HEK293 (cell line): ENCODE measurements around the gene NENF.

Source experiments
- CTCF ChIP-seq: fragments of 450-650 bp; formaldehyde crosslinking; IDR thresholded peaks from 2 replicates; pipeline ENCODE4 v1.5.1; 2016; ENCODE audit warnings: missing biosample characterization, missing genetic modification characterization
- REST ChIP-seq: fragments of 450-650 bp; formaldehyde crosslinking; IDR thresholded peaks from 2 replicates; pipeline ENCODE4 v1.5.1; 2016; ENCODE audit warnings: missing biosample characterization, missing genetic modification characterization
- SETDB1 ChIP-seq: IDR thresholded peaks from one replicate; pipeline ENCODE4 v1.6.1; 2017; ENCODE audit warnings: mild to moderate bottlenecking, low read length, moderate library complexity, mixed read lengths; ENCODE audit not compliant: insufficient read length
- TSHZ1 ChIP-seq: fragments of 450-650 bp; formaldehyde crosslinking; IDR thresholded peaks from 2 replicates; pipeline ENCODE4 v1.5.1; 2016; ENCODE audit warnings: missing biosample characterization, missing genetic modification characterization, borderline replicate concordance
- ZNF324 ChIP-seq: fragments of 450-650 bp; formaldehyde crosslinking; IDR thresholded peaks from 2 replicates; pipeline ENCODE4 v1.5.1; 2016; ENCODE audit warnings: missing biosample characterization, missing genetic modification characterization
- ZNF391 ChIP-seq: fragments of 450-650 bp; formaldehyde crosslinking; IDR thresholded peaks from 2 replicates; pipeline ENCODE4 v1.5.1; 2016; ENCODE audit warnings: low read depth, missing biosample characterization, missing genetic modification characterization, borderline replicate concordance
- ZNF449 ChIP-seq: fragments of 450-650 bp; formaldehyde crosslinking; IDR thresholded peaks from 2 replicates; pipeline ENCODE4 v1.5.1; 2017; ENCODE audit warnings: missing biosample characterization, mild to moderate bottlenecking, missing genetic modification characterization, moderate library complexity
- ZNF549 ChIP-seq: fragments of 450-650 bp; IDR thresholded peaks from 2 replicates; pipeline ENCODE4 v1.5.1; 2018; ENCODE audit warnings: missing biosample characterization, missing genetic modification characterization, mild to moderate bottlenecking, inconsistent platforms, moderate library complexity

GRCh38 chr1:212453156-212453857 lies 20.6 kb downstream of the NENF start:
- no peak for TF ChIP-seq TSHZ1
- TF ChIP-seq ZNF391 (tag by site-specific recombination), result no peak
- TF ChIP-seq ZNF324 (tag by site-specific recombination), result no peak
- TF ChIP-seq REST (tag by site-specific recombination), result no peak
- no peak for TF ChIP-seq SETDB1
- no peak for TF ChIP-seq CTCF
- TF ChIP-seq ZNF549, result no peak
- no peak for TF ChIP-seq ZNF449 (tag by site-specific recombination)
